Measurements from ENCODE around the gene MPC2. TPM values are rescaled to one million over a fixed set of nuclear protein-coding genes. Genes with fewer than 3 reads are reported as not detected.
A peak's percentile ranks its signal among the peaks of the same experiment; 100 is the strongest.
"Not testable (repeated sequence)": the region's sequence is repeated elsewhere in the genome, so short reads cannot be mapped to it uniquely, and the experiment has no call there.

Gene MPC2
- total RNA-seq, 1 experiment from 2014 or later = 71.7 TPM

- H3K4me3 ChIP-seq (ENCODE audit: low read depth in 2 of 2, low read length in 2 of 2) = no peak overlapping the region
- no peak for ATAC-seq
- H3K4me1 ChIP-seq (ENCODE audit: control insufficient read depth, insufficient read depth, low read length) = no peaks in the 10 kb centered on the region
- DNase-seq (ENCODE audit: low read depth, low spot score) = no peak
- H3K27me3 ChIP-seq (ENCODE audit: control insufficient read depth, insufficient read depth, low read length) = no peaks in the 10 kb centered on the region
- ChIA-PET CTCF (interaction anchor here (0.7 to 1.2 kb wide), 2 partner anchors 13 to 1493 kb away, joined by 5 to 10 read pairs; no protein-coding TSS in a partner anchor), POLR2A (no interaction called here)
- no TSS peak for BruUV-seq (replicated peaks)
- no peaks in the 10 kb centered on the region for H3K9me3 ChIP-seq (ENCODE audit: control insufficient read depth, insufficient read depth, low read depth, low read length)
- no peaks in the 10 kb centered on the region for H3K36me3 ChIP-seq (ENCODE audit: control insufficient read depth, insufficient read depth, low read length)
- no peak for TF ChIP-seq CTCF (IDR thresholded peaks at IDR 0.05)
- no peak for TF ChIP-seq TCF7L2 (IDR thresholded peaks at IDR 0.05; ENCODE audit: low read depth, low read length)
- no peak for TF ChIP-seq SIN3A (IDR thresholded peaks at IDR 0.05; ENCODE audit: borderline replicate concordance, insufficient read depth, low read depth, low read length)
- TF ChIP-seq POLR2AphosphoS5 (IDR thresholded peaks at IDR 0.05; ENCODE audit: low read depth, low read length) = no peak
- TF ChIP-seq REST (IDR thresholded peaks at IDR 0.05; ENCODE audit: insufficient read depth in 1 of 2, low read depth in 2 of 2, low read length in 1 of 2) = no peak
- intact Hi-C loops (cut with micrococcal nuclease; ENCODE audit: unreplicated experiment) (no loop called here), in situ Hi-C loops (cut with HindIII; ENCODE audit: low pct_unique_long_range_greater_than_20kb, low sequenced_read_pairs) (no loop called here)
- H3K27ac ChIP-seq (ENCODE audit: low read length) = no peak overlapping the region
Measured at GRCh38 chr1:167871331-167871730, 65.5 kb downstream of the MPC2 start.

GRCh38 chr1:167869157-167870001 lies 67.5 kb downstream of the MPC2 start:
- peak overlapping the region in 1 of 2 experiments; percentile 23; a peak in 2 of 4 replicates for H3K4me3 ChIP-seq (ENCODE audit: low read depth in 2 of 2, low read length in 2 of 2)
- intact Hi-C loops (cut with micrococcal nuclease; ENCODE audit: unreplicated experiment); DNase-seq (ENCODE audit: low read depth, low spot score); H3K27ac ChIP-seq (ENCODE audit: low read length); H3K9me3 ChIP-seq (ENCODE audit: control insufficient read depth, insufficient read depth, low read depth, low read length); H3K27me3 ChIP-seq (ENCODE audit: control insufficient read depth, insufficient read depth, low read length); ATAC-seq; H3K36me3 ChIP-seq (ENCODE audit: control insufficient read depth, insufficient read depth, low read length); in situ Hi-C loops (cut with HindIII; ENCODE audit: low pct_unique_long_range_greater_than_20kb, low sequenced_read_pairs); CTCF ChIA-PET; POLR2A ChIA-PET; H3K4me1 ChIP-seq (ENCODE audit: control insufficient read depth, insufficient read depth, low read length); BruUV-seq (replicated peaks): not testable (repeated sequence)

GRCh38 chr1:167866739-167867414 lies 70.0 kb downstream of the MPC2 start:
- intact Hi-C loops (cut with micrococcal nuclease; ENCODE audit: unreplicated experiment); BruUV-seq (replicated peaks): not testable (repeated sequence)

More at GRCh38 chr1:167866739-167867414, 70.0 kb downstream of the MPC2 start:
- H3K4me1 ChIP-seq (ENCODE audit: control insufficient read depth, insufficient read depth, low read length); DNase-seq (ENCODE audit: low read depth, low spot score); ATAC-seq; H3K9me3 ChIP-seq (ENCODE audit: control insufficient read depth, insufficient read depth, low read depth, low read length); H3K27ac ChIP-seq (ENCODE audit: low read length); POLR2A ChIA-PET; CTCF ChIA-PET; H3K36me3 ChIP-seq (ENCODE audit: control insufficient read depth, insufficient read depth, low read length); H3K4me3 ChIP-seq (ENCODE audit: low read depth in 2 of 2, low read length in 2 of 2); in situ Hi-C loops (cut with HindIII; ENCODE audit: low pct_unique_long_range_greater_than_20kb, low sequenced_read_pairs); H3K27me3 ChIP-seq (ENCODE audit: control insufficient read depth, insufficient read depth, low read length): not testable (repeated sequence)

Other genes with a start within 250 kb of the MPC2 start
- gene MPZL1, start 215.1 kb downstream of the MPC2 start, total RNA-seq (2021; ENCODE audit: unreplicated experiment) = 72.0 TPM
- 0.10 TPM for gene ADCY10, start 22.9 kb downstream of the MPC2 start, total RNA-seq (2021; ENCODE audit: unreplicated experiment)
- 67.7 TPM for gene DCAF6, start 389 bp downstream of the MPC2 start, total RNA-seq (2021; ENCODE audit: unreplicated experiment)
- 2.4 TPM for gene GPR161, start 199.9 kb upstream of the MPC2 start, total RNA-seq (2021; ENCODE audit: unreplicated experiment)
- 48.5 TPM for gene TIPRL, start 241.9 kb upstream of the MPC2 start, total RNA-seq (2021; ENCODE audit: unreplicated experiment)

Measured in Panc1 (cell line).